ENCODE data around the gene PLPPR3.

Gene PLPPR3

DNA sequence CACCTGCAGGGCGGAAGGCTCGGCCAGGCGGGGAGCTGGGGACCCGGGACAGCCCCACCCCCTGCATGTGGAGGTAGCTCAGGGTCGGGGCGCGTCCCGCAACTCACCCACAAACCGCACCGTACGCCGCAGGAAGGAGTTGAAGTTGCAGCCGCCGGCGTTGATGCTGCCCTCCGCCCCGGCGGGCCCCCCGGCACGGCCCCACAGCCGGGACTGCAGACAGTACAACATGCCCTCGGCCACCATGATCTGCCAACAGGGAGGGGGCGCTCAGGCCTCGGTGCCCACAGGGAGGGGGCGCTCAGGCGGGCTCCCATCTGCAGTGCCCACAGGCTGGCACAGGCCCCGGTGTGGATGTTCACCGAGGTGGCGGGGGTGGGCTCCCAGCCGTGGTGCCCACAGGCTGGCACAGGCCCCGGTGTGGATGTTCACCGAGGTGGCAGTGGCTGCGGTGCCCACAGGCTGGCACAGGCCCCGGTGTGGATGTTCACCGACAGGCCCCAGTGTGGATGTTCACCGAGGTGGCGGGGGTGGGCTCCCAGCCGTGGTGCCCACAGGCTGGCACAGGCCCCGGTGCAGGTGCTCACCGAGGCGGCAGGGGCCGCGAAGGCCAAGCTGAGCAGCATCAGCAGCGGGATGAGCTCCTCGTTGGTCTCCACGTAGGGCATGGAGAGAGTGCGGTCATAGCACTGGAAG, 6.5 kb downstream of the PLPPR3 start:
- H3K9ac ChIP-seq (ENCODE audit: low read length in 5 of 5): no peak overlapping the region
- no peaks in the 10 kb centered on the region for H3K27me3 ChIP-seq (ENCODE audit: control insufficient read depth in 5 of 5, insufficient read depth in 4 of 5, low read length in 5 of 5)
- peaks cover 0 to 33% (median 22%) of the 10 kb centered on the region in 5 donors for H3K36me3 ChIP-seq (ENCODE audit: control insufficient read depth in 5 of 5, insufficient read depth in 5 of 5, low read length in 5 of 5)
- H3K4me1 ChIP-seq (ENCODE audit: control insufficient read depth in 5 of 5, insufficient read depth in 5 of 5, low read length in 5 of 5): no peaks in the 10 kb centered on the region
- no peaks in the 10 kb centered on the region for H3K9me3 ChIP-seq (ENCODE audit: control insufficient read depth in 5 of 5, low read length in 5 of 5)
- H3K4me3 ChIP-seq (ENCODE audit: low read depth in 1 of 5, low read length in 5 of 5): no peak overlapping the region
- no peak overlapping the region for H3K27ac ChIP-seq (ENCODE audit: low read depth, low read length)

DNA sequence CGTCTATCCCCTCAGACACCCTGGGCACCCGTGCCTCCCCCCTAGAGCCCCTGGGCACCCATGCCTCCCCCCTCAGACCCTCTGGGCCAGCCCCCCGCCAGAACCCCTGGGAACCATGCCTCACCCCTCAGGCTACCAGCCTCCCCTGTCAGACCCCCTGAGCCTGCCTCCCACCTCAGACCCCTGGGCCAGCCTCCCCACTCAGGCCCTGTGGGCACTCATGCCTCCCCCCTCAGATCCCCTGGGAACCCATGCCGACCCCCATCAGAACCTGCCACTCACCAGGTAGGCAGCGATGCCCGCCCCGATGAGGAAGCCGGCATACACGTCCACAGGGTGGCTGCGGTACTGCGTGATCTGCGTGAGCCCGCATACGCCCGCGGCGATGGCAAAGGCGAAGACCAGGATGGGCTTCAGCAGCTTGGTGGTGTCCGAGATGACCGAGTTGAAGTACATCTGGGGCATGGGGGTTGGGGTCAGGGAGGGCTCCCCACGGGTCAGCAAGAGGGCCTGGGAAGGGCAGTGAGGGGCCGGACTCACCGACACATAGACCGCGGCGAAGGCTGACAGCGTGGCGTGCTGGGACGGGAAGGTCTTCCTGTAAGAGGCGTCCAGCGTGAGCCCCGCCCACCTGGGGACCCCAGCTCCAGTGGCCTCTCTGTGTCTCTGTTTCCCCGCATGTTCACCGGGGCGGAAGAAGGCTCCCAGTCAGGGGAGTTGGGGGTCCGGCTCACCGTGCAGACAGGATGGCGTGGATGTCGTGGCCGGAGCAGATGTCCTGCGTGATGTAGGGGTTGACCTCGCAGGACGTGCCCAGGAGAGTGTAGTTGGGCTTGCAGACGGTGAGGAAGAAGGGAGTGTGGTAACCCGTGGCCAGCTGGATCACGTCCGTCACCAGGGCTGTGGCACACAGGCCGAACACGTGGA, 7.3 kb downstream of the PLPPR3 start:
- H3K4me3 ChIP-seq (ENCODE audit: low read depth in 1 of 5, low read length in 5 of 5): no peak overlapping the region
- H3K27me3 ChIP-seq (ENCODE audit: control insufficient read depth in 5 of 5, insufficient read depth in 4 of 5, low read length in 5 of 5): no peaks in the 10 kb centered on the region
- no peaks in the 10 kb centered on the region for H3K9me3 ChIP-seq (ENCODE audit: control insufficient read depth in 5 of 5, low read length in 5 of 5)
- no peaks in the 10 kb centered on the region for H3K4me1 ChIP-seq (ENCODE audit: control insufficient read depth in 5 of 5, insufficient read depth in 5 of 5, low read length in 5 of 5)
- peaks cover 0 to 41% (median 30%) of the 10 kb centered on the region in 5 donors for H3K36me3 ChIP-seq (ENCODE audit: control insufficient read depth in 5 of 5, insufficient read depth in 5 of 5, low read length in 5 of 5)
- H3K27ac ChIP-seq (ENCODE audit: low read depth, low read length): no peak overlapping the region
- no peak overlapping the region for H3K9ac ChIP-seq (ENCODE audit: low read length in 5 of 5)

DNA sequence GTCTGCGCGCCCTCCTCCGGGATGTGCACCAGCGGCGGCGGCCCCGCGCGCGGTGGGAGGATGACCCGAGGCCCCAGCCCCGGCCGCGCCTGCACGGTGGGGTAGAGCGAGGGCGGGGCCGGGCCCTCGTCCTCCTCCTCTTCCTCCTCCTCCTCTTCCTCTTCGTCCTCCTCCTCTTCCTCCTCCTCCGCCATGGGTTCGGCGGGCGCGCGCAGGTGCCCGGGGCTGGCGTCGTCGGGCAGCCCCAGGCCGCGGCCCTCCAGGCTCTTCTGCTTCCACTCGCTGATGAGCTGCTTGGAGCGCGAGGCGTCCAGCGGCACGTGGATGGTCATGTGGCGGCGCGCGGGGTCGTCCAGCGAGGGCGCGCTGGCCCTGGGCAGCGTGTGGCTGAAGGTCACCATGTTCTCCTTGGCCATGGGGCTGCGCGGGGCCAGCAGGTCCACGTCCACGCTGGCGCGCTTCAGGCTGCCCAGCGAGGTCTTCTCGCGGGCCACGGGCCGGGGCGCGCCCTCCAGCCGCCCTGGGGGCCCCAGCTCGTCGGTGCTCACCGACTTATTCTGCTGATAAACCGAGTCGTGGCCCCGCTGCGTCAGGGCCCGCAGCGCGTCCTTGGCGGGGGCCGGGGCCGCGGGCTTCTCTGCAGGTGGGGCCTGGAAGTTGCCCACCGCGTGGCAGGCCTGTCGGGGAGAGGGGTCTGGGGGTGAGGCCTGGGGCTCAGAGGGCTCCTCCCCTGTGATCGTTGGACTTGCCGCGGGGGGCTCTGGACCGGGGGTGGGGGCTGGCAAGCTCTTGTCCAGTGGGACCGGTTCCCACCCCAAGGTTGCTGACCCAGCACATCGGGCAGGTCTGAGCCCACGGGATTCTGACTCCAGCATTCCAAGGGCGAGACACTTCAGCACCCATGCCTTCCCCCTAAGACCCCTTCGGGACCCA, 8.3 kb downstream of the PLPPR3 start:
- no peak overlapping the region for H3K9ac ChIP-seq (ENCODE audit: low read length in 5 of 5)
- no peaks in the 10 kb centered on the region for H3K27me3 ChIP-seq (ENCODE audit: control insufficient read depth in 5 of 5, insufficient read depth in 4 of 5, low read length in 5 of 5)
- peaks cover 0 to 50% (median 39%) of the 10 kb centered on the region in 5 donors for H3K36me3 ChIP-seq (ENCODE audit: control insufficient read depth in 5 of 5, insufficient read depth in 5 of 5, low read length in 5 of 5)
- H3K9me3 ChIP-seq (ENCODE audit: control insufficient read depth in 5 of 5, low read length in 5 of 5): no peaks in the 10 kb centered on the region
- no peak overlapping the region for H3K27ac ChIP-seq (ENCODE audit: low read depth, low read length)
- H3K4me1 ChIP-seq (ENCODE audit: control insufficient read depth in 5 of 5, insufficient read depth in 5 of 5, low read length in 5 of 5): no peaks in the 10 kb centered on the region
- H3K4me3 ChIP-seq (ENCODE audit: low read depth in 1 of 5, low read length in 5 of 5): no peak overlapping the region

DNA sequence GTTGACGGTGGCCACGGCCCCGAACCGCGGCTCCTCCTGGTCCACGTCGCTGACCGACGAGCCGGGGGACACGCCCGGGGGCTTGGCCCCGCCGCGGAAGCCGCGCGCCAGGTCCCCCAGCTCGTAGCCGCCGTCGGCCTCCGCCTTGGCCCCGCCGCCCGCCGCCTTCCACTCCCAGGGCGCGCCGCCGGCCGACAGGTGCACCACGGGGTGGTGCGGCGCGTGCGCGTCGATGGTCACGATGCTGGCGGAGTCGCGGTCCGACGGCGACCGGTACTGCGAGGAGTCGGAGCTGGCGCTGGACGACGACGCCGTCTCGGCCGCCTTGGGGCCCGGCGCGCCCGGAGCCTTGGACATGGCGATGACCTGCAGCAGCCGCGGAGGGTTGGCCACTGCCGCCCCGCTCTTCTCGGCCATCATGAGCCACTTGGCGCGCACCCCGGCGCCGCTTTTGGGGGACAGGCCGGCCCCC, 9.0 kb downstream of the PLPPR3 start:
- H3K9ac ChIP-seq (ENCODE audit: low read length in 5 of 5): no peak overlapping the region
- H3K36me3 ChIP-seq (ENCODE audit: control insufficient read depth in 5 of 5, insufficient read depth in 5 of 5, low read length in 5 of 5): peaks cover 0 to 57% (median 46%) of the 10 kb centered on the region in 5 donors
- H3K27me3 ChIP-seq (ENCODE audit: control insufficient read depth in 5 of 5, insufficient read depth in 4 of 5, low read length in 5 of 5): no peaks in the 10 kb centered on the region
- H3K27ac ChIP-seq (ENCODE audit: low read depth, low read length): no peak overlapping the region
- no peaks in the 10 kb centered on the region for H3K4me1 ChIP-seq (ENCODE audit: control insufficient read depth in 5 of 5, insufficient read depth in 5 of 5, low read length in 5 of 5)
- no peaks in the 10 kb centered on the region for H3K9me3 ChIP-seq (ENCODE audit: control insufficient read depth in 5 of 5, low read length in 5 of 5)
- no peak overlapping the region for H3K4me3 ChIP-seq (ENCODE audit: low read depth in 1 of 5, low read length in 5 of 5)

DNA sequence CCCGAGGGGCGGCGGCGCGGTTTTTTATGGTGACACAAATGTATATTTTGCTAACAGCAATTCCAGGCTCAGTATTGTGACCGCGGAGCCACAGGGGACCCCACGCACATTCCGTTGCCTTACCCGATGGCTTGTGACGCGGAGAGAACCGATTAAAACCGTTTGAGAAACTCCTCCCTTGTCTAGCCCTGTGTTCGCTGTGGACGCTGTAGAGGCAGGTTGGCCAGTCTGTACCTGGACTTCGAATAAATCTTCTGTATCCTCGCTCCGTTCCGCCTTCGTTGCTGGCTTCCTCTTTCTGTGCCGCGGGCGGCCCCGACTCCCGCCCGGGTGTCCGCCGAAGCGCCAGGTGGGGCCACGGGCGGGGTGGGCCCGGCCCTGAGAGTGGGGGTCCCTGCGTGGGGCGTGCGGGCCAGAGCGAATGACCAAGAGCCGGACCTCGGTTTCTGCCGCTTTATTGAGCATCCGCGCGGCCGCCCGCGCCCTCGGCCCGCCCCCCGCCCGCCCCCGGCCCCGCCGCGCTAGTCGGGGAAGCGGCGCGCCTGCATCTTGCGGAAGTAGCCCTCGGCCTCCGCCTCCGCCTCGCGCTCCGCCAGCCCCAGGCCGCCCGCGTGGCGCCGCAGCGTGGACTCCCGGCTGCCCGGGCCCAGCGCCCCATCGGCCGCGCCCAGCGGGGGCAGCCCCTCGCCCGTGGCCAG, 9.6 kb downstream of the PLPPR3 start:
- Histone ChIP-seq H3K4me3 (ENCODE audit: low read depth in 1 of 5, low read length in 5 of 5) (no peak overlapping the region), H3K27ac (ENCODE audit: low read depth, low read length) (no peak overlapping the region), H3K27me3 (ENCODE audit: control insufficient read depth in 5 of 5, insufficient read depth in 4 of 5, low read length in 5 of 5) (no peaks in the 10 kb centered on the region), H3K9ac (ENCODE audit: low read length in 5 of 5) (no peak overlapping the region), H3K36me3 (ENCODE audit: control insufficient read depth in 5 of 5, insufficient read depth in 5 of 5, low read length in 5 of 5) (peaks cover 0 to 63% (median 51%) of the 10 kb centered on the region in 5 donors), H3K9me3 (ENCODE audit: control insufficient read depth in 5 of 5, low read length in 5 of 5) (no peaks in the 10 kb centered on the region), H3K4me1 (ENCODE audit: control insufficient read depth in 5 of 5, insufficient read depth in 5 of 5, low read length in 5 of 5) (no peaks in the 10 kb centered on the region)

DNA sequence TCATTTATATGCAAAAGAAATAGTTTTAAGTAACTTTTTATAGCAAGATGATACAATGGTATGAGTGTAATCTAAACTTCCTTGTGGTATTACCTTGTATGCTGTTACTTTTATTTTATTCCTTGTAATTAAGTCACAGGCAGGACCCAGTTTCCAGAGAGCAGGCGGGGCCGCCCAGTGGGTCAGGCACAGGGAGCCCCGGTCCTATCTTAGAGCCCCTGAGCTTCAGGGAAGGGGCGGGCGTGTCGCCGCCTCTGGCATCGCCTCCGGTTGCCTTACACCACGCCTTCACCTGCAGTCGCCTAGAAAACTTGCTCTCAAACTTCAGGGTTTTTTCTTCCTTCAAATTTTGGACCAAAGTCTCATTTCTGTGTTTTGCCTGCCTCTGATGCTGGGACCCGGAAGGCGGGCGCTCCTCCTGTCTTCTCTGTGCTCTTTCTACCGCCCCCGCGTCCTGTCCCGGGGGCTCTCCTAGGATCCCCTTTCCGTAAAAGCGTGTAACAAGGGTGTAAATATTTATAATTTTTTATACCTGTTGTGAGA, 10.2 kb downstream of the PLPPR3 start:
- Histone ChIP-seq H3K4me1 (ENCODE audit: control insufficient read depth in 5 of 5, insufficient read depth in 5 of 5, low read length in 5 of 5) (no peaks in the 10 kb centered on the region), H3K36me3 (ENCODE audit: control insufficient read depth in 5 of 5, insufficient read depth in 5 of 5, low read length in 5 of 5) (peaks cover 0 to 69% (median 58%) of the 10 kb centered on the region in 5 donors), H3K9ac (ENCODE audit: low read length in 5 of 5) (no peak overlapping the region), H3K27me3 (ENCODE audit: control insufficient read depth in 5 of 5, insufficient read depth in 4 of 5, low read length in 5 of 5) (no peaks in the 10 kb centered on the region), H3K4me3 (ENCODE audit: low read depth in 1 of 5, low read length in 5 of 5) (no peak overlapping the region), H3K9me3 (ENCODE audit: control insufficient read depth in 5 of 5, low read length in 5 of 5) (no peaks in the 10 kb centered on the region), H3K27ac (ENCODE audit: low read depth, low read length) (no peak overlapping the region)

DNA sequence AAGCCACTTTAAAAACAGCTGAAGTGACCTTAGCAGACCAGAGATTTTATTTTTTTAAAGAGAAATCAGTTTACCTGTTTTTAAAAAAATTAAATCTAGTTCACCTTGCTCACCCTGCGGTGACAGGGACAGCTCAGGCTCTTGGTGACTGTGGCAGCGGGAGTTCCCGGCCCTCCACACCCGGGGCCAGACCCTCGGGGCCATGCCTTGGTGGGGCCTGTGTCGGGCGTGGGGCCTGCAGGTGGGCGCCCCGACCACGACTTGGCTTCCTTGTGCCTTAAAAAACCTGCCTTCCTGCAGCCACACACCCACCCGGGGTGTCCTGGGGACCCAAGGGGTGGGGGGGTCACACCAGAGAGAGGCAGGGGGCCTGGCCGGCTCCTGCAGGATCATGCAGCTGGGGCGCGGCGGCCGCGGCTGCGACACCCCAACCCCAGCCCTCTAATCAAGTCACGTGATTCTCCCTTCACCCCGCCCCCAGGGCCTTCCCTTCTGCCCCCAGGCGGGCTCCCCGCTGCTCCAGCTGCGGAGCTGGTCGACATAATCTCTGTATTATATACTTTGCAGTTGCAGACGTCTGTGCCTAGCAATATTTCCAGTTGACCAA, 10.8 kb downstream of the PLPPR3 start:
- no peaks in the 10 kb centered on the region for H3K4me1 ChIP-seq (ENCODE audit: control insufficient read depth in 5 of 5, insufficient read depth in 5 of 5, low read length in 5 of 5)
- no peaks in the 10 kb centered on the region for H3K27me3 ChIP-seq (ENCODE audit: control insufficient read depth in 5 of 5, insufficient read depth in 4 of 5, low read length in 5 of 5)
- H3K27ac ChIP-seq (ENCODE audit: low read depth, low read length): no peak overlapping the region
- no peak overlapping the region for H3K4me3 ChIP-seq (ENCODE audit: low read depth in 1 of 5, low read length in 5 of 5)
- peaks cover 0 to 75% (median 64%) of the 10 kb centered on the region in 5 donors for H3K36me3 ChIP-seq (ENCODE audit: control insufficient read depth in 5 of 5, insufficient read depth in 5 of 5, low read length in 5 of 5)
- no peaks in the 10 kb centered on the region for H3K9me3 ChIP-seq (ENCODE audit: control insufficient read depth in 5 of 5, low read length in 5 of 5)
- no peak overlapping the region for H3K9ac ChIP-seq (ENCODE audit: low read length in 5 of 5)

DNA sequence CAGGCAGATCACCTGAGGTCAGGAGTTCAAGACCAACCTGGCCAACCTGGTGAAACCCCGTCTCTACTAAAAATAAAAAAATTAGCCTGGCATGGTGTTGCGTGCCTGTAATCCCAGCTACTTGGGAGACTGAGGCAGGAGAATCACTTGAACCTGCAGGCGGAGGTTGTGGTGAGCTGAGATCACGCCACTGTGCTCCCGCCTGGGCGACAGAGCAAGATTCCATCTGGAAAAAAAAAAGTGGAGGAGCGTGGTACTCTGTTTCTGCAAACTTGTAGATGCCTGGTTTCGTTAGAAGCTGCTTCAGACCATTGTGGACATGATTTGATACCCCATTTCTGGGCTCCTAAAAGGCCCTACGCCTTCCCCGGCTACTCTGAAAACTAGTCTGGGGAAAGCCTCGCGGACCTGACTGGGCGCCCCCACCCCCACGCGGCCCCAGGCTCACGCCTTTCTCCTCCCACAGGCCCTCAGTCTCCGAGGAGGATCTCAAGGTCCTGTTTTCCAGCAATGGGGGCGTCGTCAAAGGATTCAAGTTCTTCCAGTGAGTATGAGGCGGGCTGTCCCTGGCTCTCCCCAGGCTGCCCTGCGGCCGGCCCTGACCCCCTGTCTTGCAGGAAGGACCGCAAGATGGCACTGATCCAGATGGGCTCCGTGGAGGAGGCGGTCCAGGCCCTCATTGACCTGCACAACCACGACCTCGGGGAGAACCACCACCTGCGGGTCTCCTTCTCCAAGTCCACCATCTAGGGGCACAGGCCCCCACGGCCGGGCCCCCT, 11.5 kb downstream of the PLPPR3 start:
- H3K36me3 ChIP-seq (ENCODE audit: control insufficient read depth in 5 of 5, insufficient read depth in 5 of 5, low read length in 5 of 5): peaks cover 0 to 82% (median 71%) of the 10 kb centered on the region in 5 donors
- no peaks in the 10 kb centered on the region for H3K9me3 ChIP-seq (ENCODE audit: control insufficient read depth in 5 of 5, low read length in 5 of 5)
- H3K4me1 ChIP-seq (ENCODE audit: control insufficient read depth in 5 of 5, insufficient read depth in 5 of 5, low read length in 5 of 5): no peaks in the 10 kb centered on the region
- H3K27me3 ChIP-seq (ENCODE audit: control insufficient read depth in 5 of 5, insufficient read depth in 4 of 5, low read length in 5 of 5): no peaks in the 10 kb centered on the region
- no peak overlapping the region for H3K27ac ChIP-seq (ENCODE audit: low read depth, low read length)
- no peak overlapping the region for H3K9ac ChIP-seq (ENCODE audit: low read length in 5 of 5)
- H3K4me3 ChIP-seq (ENCODE audit: low read depth in 1 of 5, low read length in 5 of 5): no peak overlapping the region

All from subcutaneous abdominal adipose tissue (tissue), 5 donors.